Measurements from ENCODE around the gene CTSA. TPM values are rescaled to one million over a fixed set of nuclear protein-coding genes. Genes with fewer than 3 reads are reported as not detected.
A peak's percentile ranks its signal among the peaks of the same experiment; 100 is the strongest.

The CTSA gene
- total RNA-seq, 4 donors from 2014 or later, result 20.6 to 66.9 (median 32.5) TPM

GRCh38 chr20:45911486-45912343, 20.6 kb downstream of the CTSA start, which contains the start of gene PLTP:
PLTP (minus strand) TSS chr20:45912155; CDS start chr20:45911452, 703 bp downstream.
- Histone ChIP-seq H3K27me3 (no peaks in the 10 kb centered on the region), H3K27ac (peak within 1 kb of the TSS; percentile 90 to 96), H3K4me1 (no peaks in the 10 kb centered on the region), H3K36me3 (no peaks in the 10 kb centered on the region), H3K4me3 (peak within 1 kb of the TSS; percentile 48 to 78), H3K9me3 (no peaks in the 10 kb centered on the region)
- peak; percentile 77 to 83 for DNase-seq
- TF ChIP-seq POLR2A (IDR thresholded peaks at IDR 0.05) (peak; percentile 7 to 73), CTCF (IDR thresholded peaks at IDR 0.05) (no peak)
- intact Hi-C loops (cut with DNase I; ENCODE audit: low total_unique reads), result no loop called here

GRCh38 chr20:45912344-45912682, 21.2 kb downstream of the CTSA start:
- intact Hi-C loops (cut with DNase I; ENCODE audit: low total_unique reads), result no loop called here
- H3K9me3 ChIP-seq, result no peaks in the 10 kb centered on the region
- no peaks in the 10 kb centered on the region for H3K4me1 ChIP-seq
- TF ChIP-seq POLR2A (IDR thresholded peaks at IDR 0.05), result no peak
- no peak for TF ChIP-seq CTCF (IDR thresholded peaks at IDR 0.05)
- peak overlapping the region; percentile 90 to 96 for H3K27ac ChIP-seq
- no peaks in the 10 kb centered on the region for H3K27me3 ChIP-seq
- peak overlapping the region; percentile 48 to 78 for H3K4me3 ChIP-seq
- no peaks in the 10 kb centered on the region for H3K36me3 ChIP-seq
- no peak for DNase-seq

- Histone ChIP-seq H3K36me3 (no peaks in the 10 kb centered on the region), H3K9me3 (no peaks in the 10 kb centered on the region), H3K27ac (peak overlapping the region; percentile 90 to 96), H3K27me3 (no peaks in the 10 kb centered on the region), H3K4me3 (no peak overlapping the region), H3K4me1 (no peaks in the 10 kb centered on the region)
- TF ChIP-seq CTCF (IDR thresholded peaks at IDR 0.05), result no peak
- no peak for DNase-seq
- intact Hi-C loops (cut with DNase I; ENCODE audit: low total_unique reads), result no loop called here
Measured at GRCh38 chr20:45913116-45913515, 22.0 kb downstream of the CTSA start.

GRCh38 chr20:45917790-45918141, 26.6 kb downstream of the CTSA start:
- peak overlapping the region; percentile 76 to 82 for H3K27ac ChIP-seq
- H3K4me3 ChIP-seq, result no peak overlapping the region
- peaks cover 0 to 12% of the 10 kb centered on the region in 2 donors for H3K4me1 ChIP-seq
- H3K27me3 ChIP-seq, result no peaks in the 10 kb centered on the region
- no peaks in the 10 kb centered on the region for H3K9me3 ChIP-seq
- no peak for TF ChIP-seq CTCF (IDR thresholded peaks at IDR 0.05)
- no peak for TF ChIP-seq POLR2A (IDR thresholded peaks at IDR 0.05)
- H3K36me3 ChIP-seq, result no peaks in the 10 kb centered on the region
- intact Hi-C loops (cut with DNase I; ENCODE audit: low total_unique reads), result no loop called here
- DNase-seq, result peak; percentile 64 to 71

- TF ChIP-seq POLR2A (IDR thresholded peaks at IDR 0.05) (no peak), CTCF (IDR thresholded peaks at IDR 0.05) (no peak)
- no peaks in the 10 kb centered on the region for H3K27me3 ChIP-seq
- peaks cover 0 to 12% of the 10 kb centered on the region in 2 donors for H3K4me1 ChIP-seq
- no peaks in the 10 kb centered on the region for H3K9me3 ChIP-seq
- H3K36me3 ChIP-seq, result no peaks in the 10 kb centered on the region
- peak overlapping the region; percentile 76 to 82 for H3K27ac ChIP-seq
- intact Hi-C loops (cut with DNase I; ENCODE audit: low total_unique reads), result no loop called here
- H3K4me3 ChIP-seq, result no peak overlapping the region
- no peak for DNase-seq
Measured at GRCh38 chr20:45918182-45918737, 27.1 kb downstream of the CTSA start.
